K562 (cell line): Measurements from ENCODE around the gene COX19. TPM values are rescaled to one million over a fixed set of nuclear protein-coding genes. Genes with fewer than 3 reads are reported as not detected.

ENCODE experiments used
- ATAC-seq: fragments of 200-7000 bp; cut with Tn5 transposase; 3 replicates; pipeline ENCODE4 v1.9.1; 2020; ENCODE audit warnings: moderate library complexity
- BruUV-seq: library from RNA; stranded (reverse); fragments of 400-500 nt; replicated peaks from 2 replicates; lab custom pipeline; 2021; lab: Mats Ljungman, UMichigan
- CTCF ChIA-PET: fragments of 300-600 bp; formaldehyde crosslinking; extraction: SDS; loops from one replicate; lab custom pipeline; 2021; ENCODE audit warnings: low intra/inter-chr PET ratio; lab: Yijun Ruan, JAX
- POLR2A ChIA-PET: fragments of 300-600, 350-650 bp; sonication (Branson Sonifier 250); formaldehyde crosslinking; extraction: SDS; loops from one replicate; lab custom pipeline; 2021; ENCODE audit warnings: antibody characterized with exemption, inconsistent platforms; lab: Yijun Ruan, JAX
- DNase-seq, 4 experiments: peaks; one replicate each; pipeline versions ENCODE4 v3.0.0 to v3.0.0-alpha.2; 2011 to 2018; ENCODE audit warnings: low spot score in 3 of 4, mixed read lengths in 3 of 4; ENCODE audit errors: extremely low read depth in 1 of 4
- FAIRE-seq: peaks from 2 replicates; lab custom pipeline; 2011; peaks lifted over from hg19 to GRCh38; lab: Jason Lieb, UNC
- H2AFZ ChIP-seq: 2 replicates; pipeline ENCODE4 v1.6.0; 2011; ENCODE audit warnings: low read depth, low read length, control low read depth, inconsistent platforms
- H3K27ac ChIP-seq: fragments of 200-600 bp; 3 replicates; pipeline ENCODE4 v1.8.0; 2011; ENCODE audit warnings: low read depth, mild to moderate bottlenecking, control low read depth, inconsistent platforms, low read length, moderate library complexity, mixed read lengths; ENCODE audit errors: extremely low read depth
- H3K27me3 ChIP-seq, 2 experiments: fragments of 300-600 bp in 1 of 2; 2 replicates in 1 of 2; 3 replicates in 1 of 2; pipeline versions ENCODE4 v1.6.0 to v1.8.0; 2011; ENCODE audit warnings: inconsistent platforms in 2 of 2, low read length in 2 of 2, mild to moderate bottlenecking in 1 of 2, mixed read lengths in 1 of 2, moderate library complexity in 1 of 2; ENCODE audit not compliant: control insufficient read depth in 2 of 2, insufficient read depth in 2 of 2
- H3K36me3 ChIP-seq: fragments of 300-600 bp; 3 replicates; pipeline ENCODE4 v1.8.0; 2011; ENCODE audit warnings: mild to moderate bottlenecking, low read length, inconsistent platforms; ENCODE audit not compliant: control insufficient read depth, insufficient read depth
- H3K4me1 ChIP-seq, 2 experiments: fragments of 200-600 bp in 1 of 2; replicated peaks in 1 of 2; 2 replicates in 1 of 2; 3 replicates in 1 of 2; pipeline versions ENCODE4 v1.5.1 to v1.8.0; 2011; ENCODE audit warnings: inconsistent platforms in 2 of 2, low read length in 2 of 2, mild to moderate bottlenecking in 1 of 2, mixed read lengths in 1 of 2, moderate library complexity in 1 of 2; ENCODE audit not compliant: control insufficient read depth in 2 of 2, insufficient read depth in 2 of 2
- H3K4me2 ChIP-seq: 2 replicates; pipeline ENCODE4 v1.6.1; 2011; ENCODE audit warnings: low read length, control low read depth, inconsistent platforms, mixed read lengths; ENCODE audit not compliant: insufficient read depth
- H3K4me3 ChIP-seq: fragments of 200-600 bp; sonication (generic), shearing (Covaris generic); 2 replicates; pipeline ENCODE4 v1.5.1; 2016; ENCODE audit warnings: control low read depth, inconsistent platforms
- H3K79me2 ChIP-seq: fragments of 200-600 bp; 3 replicates; pipeline ENCODE4 v1.8.0; 2011; ENCODE audit warnings: low read length, inconsistent platforms; ENCODE audit not compliant: control insufficient read depth, insufficient read depth
- H3K9ac ChIP-seq, 2 experiments: 2 replicates each; pipeline versions ENCODE4 v1.6.0 to v1.6.1; 2011; ENCODE audit warnings: low read depth in 2 of 2, low read length in 2 of 2, control low read depth in 1 of 2, inconsistent platforms in 1 of 2, mild to moderate bottlenecking in 1 of 2, mixed read lengths in 1 of 2; ENCODE audit not compliant: insufficient read depth in 1 of 2
- H3K9me1 ChIP-seq: one replicate; pipeline ENCODE4 v1.6.0; 2011; ENCODE audit warnings: inconsistent platforms, mild to moderate bottlenecking, low read length, moderate library complexity; ENCODE audit not compliant: control insufficient read depth, insufficient read depth
- H3K9me3 ChIP-seq: replicated peaks from 2 replicates; pipeline ENCODE4 v1.5.1; 2011; ENCODE audit warnings: low read depth, low read length, inconsistent platforms; ENCODE audit not compliant: control insufficient read depth, insufficient read depth
- H4K20me1 ChIP-seq: replicated peaks from 2 replicates; pipeline ENCODE4 v1.6.1; 2011; ENCODE audit warnings: low read length, inconsistent platforms, mixed read lengths; ENCODE audit not compliant: control insufficient read depth, insufficient read depth
- C11orf30 ChIP-seq: fragments of 450-650 bp; IDR thresholded peaks from 2 replicates; pipeline ENCODE4 v1.6.1; 2016; ENCODE audit warnings: low read depth, mild to moderate bottlenecking
- E2F3 ChIP-seq: fragments of 250-450 bp; sonication (Bioruptor Pico); IDR thresholded peaks from 2 replicates; pipeline ENCODE4 v1.4.0; 2020; ENCODE audit warnings: mild to moderate bottlenecking
- HMG20A ChIP-seq: fragments of 450-650 bp; formaldehyde crosslinking; conservative IDR thresholded peaks from 2 replicates; pipeline ENCODE4 v1.4.0; 2020; ENCODE audit warnings: mild to moderate bottlenecking, mixed read lengths
- KDM2B ChIP-seq: fragments of 250-450 bp; sonication (Bioruptor Pico); IDR thresholded peaks from 2 replicates; pipeline ENCODE4 v1.8.0; 2021; ENCODE audit warnings: mild to moderate bottlenecking, moderate library complexity
- KDM4B ChIP-seq, 2 experiments: fragments of 450-650 bp in 1 of 2; sonication (generic) in 1 of 2; IDR thresholded peaks; 2 replicates each; pipeline ENCODE4 v1.6.1; 2016 to 2017; ENCODE audit warnings: borderline replicate concordance in 2 of 2, antibody characterized with exemption in 1 of 2, low read depth in 1 of 2, mild to moderate bottlenecking in 1 of 2
- MLLT1 ChIP-seq, 2 experiments: fragments of 450-650 bp; IDR thresholded peaks; 2 replicates each; pipeline ENCODE4 v1.6.1; 2016
- NFE2L1 ChIP-seq: fragments of 450-650 bp; IDR thresholded peaks from 2 replicates; pipeline ENCODE4 v1.6.1; 2016; ENCODE audit warnings: missing genetic modification characterization, low read depth, mild to moderate bottlenecking, missing compliant biosample characterization, moderate library complexity, borderline replicate concordance
- PCBP1 ChIP-seq: fragments of 200-400 bp; formaldehyde crosslinking; IDR thresholded peaks from 2 replicates; pipeline ENCODE4 v1.6.1; 2018; ENCODE audit warnings: mild to moderate bottlenecking, low read depth, low read length; ENCODE audit not compliant: poor library complexity, severe bottlenecking
- SIRT6 ChIP-seq: IDR thresholded peaks from one replicate; pipeline ENCODE4 v1.6.1; 2012; ENCODE audit warnings: low read depth, mild to moderate bottlenecking, control low read depth, inconsistent platforms, low read length, moderate library complexity
- ZBED1 ChIP-seq: IDR thresholded peaks from 2 replicates; pipeline ENCODE4 v1.6.1; 2014
- ZC3H8 ChIP-seq: fragments of 450-650 bp; IDR thresholded peaks from 2 replicates; pipeline ENCODE4 v1.6.1; 2017
- ZFP1 ChIP-seq: fragments of 450-650 bp; formaldehyde crosslinking; IDR thresholded peaks from 2 replicates; pipeline ENCODE4 v1.4.0; 2020; ENCODE audit warnings: mild to moderate bottlenecking, mixed read lengths
- ZFX ChIP-seq: sonication (generic); formaldehyde crosslinking; IDR thresholded peaks from 2 replicates; pipeline ENCODE4 v1.8.0; 2022; ENCODE audit warnings: mild to moderate bottlenecking, missing genetic modification reagents, moderate library complexity
- ZHX1 ChIP-seq: fragments of 150-350 bp; conservative IDR thresholded peaks from 2 replicates; pipeline ENCODE4 v1.6.1; 2014; ENCODE audit warnings: low read length
- WGBS: fragments of 100-300 bp; shearing (Covaris generic); methylation state at CpG from one replicate; pipeline ENCODE4 v1.1.6; 2016; ENCODE audit warnings: low coverage, mixed read lengths; ENCODE audit not compliant: insufficient coverage; ENCODE audit errors: missing lambda C conversion rate; 5-methylcytosine and 5-hydroxymethylcytosine counted together
- in situ Hi-C: fragments of 300-500 bp; cut with MboI; formaldehyde crosslinking; loops from 4 replicates; pipeline ENCODE4 v1.15.0; 2018; ENCODE audit warnings: inconsistent platforms, mixed read lengths
- intact Hi-C: fragments of 100-400 bp; cut with micrococcal nuclease; formaldehyde crosslinking; loops from 2 replicates; pipeline ENCODE4 v1.14.2; 2022
- polyA plus RNA-seq, 8 experiments: library from polyadenylated mRNA; depleted of rRNA in 4 of 8; stranded (reverse) in 5 of 8; unstranded in 3 of 8; fragments of >200 nt; fragmentation: Nextera tagmentation in 2 of 8; fragmentation: Illumina TruSeq in 1 of 8; extraction: Ambion mirVana in 2 of 8; extraction: Trizol in 1 of 8; gene quantifications; 2 replicates each; pipeline versions ENCODE4 v1.2.1 to v1.2.3, GENCODE V29; 2011 to 2014; ENCODE audit warnings: inconsistent platforms in 1 of 8, missing spikeins in 1 of 8
- total RNA-seq, 7 experiments: library from RNA; depleted of rRNA in 6 of 7; stranded (reverse); fragments of >200 nt in 6 of 7; fragmentation: Illumina TruSeq in 2 of 7; extraction: Trizol in 2 of 7; gene quantifications; 2 replicates each; pipeline versions ENCODE4 v1.2.1 to v1.2.3, GENCODE V29; 2011 to 2021; ENCODE audit warnings: low replicate concordance in 1 of 7
- TF ChIP-seq, protein P1 (sequence below): sonication (generic); formaldehyde crosslinking; IDR thresholded peaks from 2 replicates; pipeline ENCODE4 v1.8.1; 2023; ENCODE audit warnings: mild to moderate bottlenecking, missing genetic modification reagents
- TF ChIP-seq, protein P2 (sequence below): sonication (generic); formaldehyde crosslinking; IDR thresholded peaks from 2 replicates; pipeline ENCODE4 v1.5.0; 2020; ENCODE audit warnings: missing genetic modification reagents

The COX19 gene
- total and polyA plus RNA-seq, 9 of the 15 experiments (the other 6 are each of a cell fraction or from before 2014, with no cell fraction given) = 5.2 to 10.5 (median 7.9) TPM

- Histone ChIP-seq H3K9me3 (no peaks in the 10 kb centered on the region), H3K27ac (no peak overlapping the region), H2AFZ (no peak overlapping the region), H3K4me3 (no peak overlapping the region), H3K4me2 (no peak overlapping the region), H3K79me2 (no peaks in the 10 kb centered on the region), H3K36me3 (no peaks in the 10 kb centered on the region), H3K4me1 (peaks cover 10 to 55% of the 10 kb centered on the region in 2 experiments), H3K27me3 (peaks cover 0 to 21% of the 10 kb centered on the region in 2 experiments; a peak in 3 of 5 replicates), H3K9me1 (no peaks in the 10 kb centered on the region), H4K20me1 (no peaks in the 10 kb centered on the region), H3K9ac (no peak overlapping the region)
- ChIA-PET POLR2A (interaction anchor here (0.7 kb wide), 1 partner anchor 9 kb away, joined by 3 read pairs; no protein-coding TSS in a partner anchor), CTCF (no interaction called here)
- in situ Hi-C loops (no loop called here), intact Hi-C loops (no loop called here)
- no peak for FAIRE-seq
- BruUV-seq = no TSS peak
- 46% methylated on average over 15 of the region's 15 CpGs for WGBS
- DNase-seq = no peak
- ATAC-seq = no peak
- TF ChIP-seq KDM4B (IDR thresholded peaks at IDR 0.05; ENCODE audit: borderline replicate concordance in 2 of 2, low read depth in 1 of 2) (no peak), ZBED1 (no peak), ZC3H8 (no peak), ZHX1 (no peak), MLLT1 (IDR thresholded peaks at IDR 0.05) (no peak), E2F3 (CRISPR knock-in tag) (no peak), SIRT6 (no peak), PCBP1 (no peak), ZFP1 (CRISPR knock-in tag) (no peak), HMG20A (no peak), KDM2B (CRISPR knock-in tag) (no peak), ZFX (CRISPR knock-in tag) (no peak), NFE2L1 (no peak), C11orf30 (no peak)
- TF ChIP-seq, protein P1, sequence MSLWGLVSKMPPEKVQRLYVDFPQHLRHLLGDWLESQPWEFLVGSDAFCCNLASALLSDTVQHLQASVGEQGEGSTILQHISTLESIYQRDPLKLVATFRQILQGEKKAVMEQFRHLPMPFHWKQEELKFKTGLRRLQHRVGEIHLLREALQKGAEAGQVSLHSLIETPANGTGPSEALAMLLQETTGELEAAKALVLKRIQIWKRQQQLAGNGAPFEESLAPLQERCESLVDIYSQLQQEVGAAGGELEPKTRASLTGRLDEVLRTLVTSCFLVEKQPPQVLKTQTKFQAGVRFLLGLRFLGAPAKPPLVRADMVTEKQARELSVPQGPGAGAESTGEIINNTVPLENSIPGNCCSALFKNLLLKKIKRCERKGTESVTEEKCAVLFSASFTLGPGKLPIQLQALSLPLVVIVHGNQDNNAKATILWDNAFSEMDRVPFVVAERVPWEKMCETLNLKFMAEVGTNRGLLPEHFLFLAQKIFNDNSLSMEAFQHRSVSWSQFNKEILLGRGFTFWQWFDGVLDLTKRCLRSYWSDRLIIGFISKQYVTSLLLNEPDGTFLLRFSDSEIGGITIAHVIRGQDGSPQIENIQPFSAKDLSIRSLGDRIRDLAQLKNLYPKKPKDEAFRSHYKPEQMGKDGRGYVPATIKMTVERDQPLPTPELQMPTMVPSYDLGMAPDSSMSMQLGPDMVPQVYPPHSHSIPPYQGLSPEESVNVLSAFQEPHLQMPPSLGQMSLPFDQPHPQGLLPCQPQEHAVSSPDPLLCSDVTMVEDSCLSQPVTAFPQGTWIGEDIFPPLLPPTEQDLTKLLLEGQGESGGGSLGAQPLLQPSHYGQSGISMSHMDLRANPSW (CRISPR knock-in tag) = no peak
- TF ChIP-seq, protein P2, sequence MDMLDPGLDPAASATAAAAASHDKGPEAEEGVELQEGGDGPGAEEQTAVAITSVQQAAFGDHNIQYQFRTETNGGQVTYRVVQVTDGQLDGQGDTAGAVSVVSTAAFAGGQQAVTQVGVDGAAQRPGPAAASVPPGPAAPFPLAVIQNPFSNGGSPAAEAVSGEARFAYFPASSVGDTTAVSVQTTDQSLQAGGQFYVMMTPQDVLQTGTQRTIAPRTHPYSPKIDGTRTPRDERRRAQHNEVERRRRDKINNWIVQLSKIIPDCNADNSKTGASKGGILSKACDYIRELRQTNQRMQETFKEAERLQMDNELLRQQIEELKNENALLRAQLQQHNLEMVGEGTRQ = no peak
Measured at GRCh38 chr7:921071-921461, 54.3 kb downstream of the COX19 start.
